Cerebellar nuclear complex (tissue), 1 donor: Measurements from ENCODE around the gene TMEM42.

ENCODE experiments used
- DNase-seq, 2 experiments: peaks; one replicate each; lab custom pipeline; 2025; lab: John Stamatoyannopoulos, UW

Gene TMEM42

DNA sequence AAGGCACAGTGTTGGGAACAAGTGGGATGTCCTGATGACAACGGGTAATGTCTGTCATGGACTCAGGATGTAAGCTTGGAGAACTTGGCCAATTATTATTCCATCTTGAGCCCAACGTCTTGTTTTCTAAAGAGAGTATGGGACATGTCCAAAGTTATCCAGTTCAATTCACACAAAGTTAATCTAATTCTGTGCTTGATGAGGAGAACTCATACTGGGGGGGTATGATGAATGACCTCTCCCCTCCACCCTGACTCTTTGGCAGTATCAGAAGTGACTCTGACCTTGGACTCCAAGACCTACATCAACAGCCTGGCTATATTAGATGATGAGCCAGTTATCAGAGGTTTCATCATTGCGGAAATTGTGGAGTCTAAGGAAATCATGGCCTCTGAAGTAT is 49.0 kb downstream of the TMEM42 start:
- DNase-seq = no peak

DNA sequence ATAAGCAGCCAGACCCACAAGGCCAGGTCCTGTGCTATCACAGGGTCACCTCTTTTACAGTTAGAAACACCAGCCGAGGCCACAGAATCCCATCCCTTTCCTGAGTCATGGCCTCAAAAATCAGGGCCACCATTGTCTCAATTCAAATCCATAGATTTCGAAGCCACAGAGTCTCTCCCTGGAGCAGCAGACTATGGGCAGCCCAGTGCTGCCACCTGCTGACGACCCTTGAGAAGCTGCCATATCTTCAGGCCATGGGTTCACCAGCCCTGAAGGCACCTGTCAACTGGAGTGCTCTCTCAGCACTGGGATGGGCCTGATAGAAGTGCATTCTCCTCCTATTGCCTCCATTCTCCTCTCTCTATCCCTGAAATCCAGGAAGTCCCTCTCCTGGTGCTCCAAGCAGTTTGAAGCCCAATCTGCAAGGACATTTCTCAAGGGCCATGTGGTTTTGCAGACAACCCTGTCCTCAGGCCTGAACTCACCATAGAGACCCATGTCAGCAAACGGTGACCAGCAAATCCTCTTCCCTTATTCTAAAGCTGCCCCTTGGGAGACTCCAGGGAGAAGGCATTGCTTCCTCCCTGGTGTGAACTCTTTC is 52.3 kb downstream of the TMEM42 start:
- no peak for DNase-seq

DNA sequence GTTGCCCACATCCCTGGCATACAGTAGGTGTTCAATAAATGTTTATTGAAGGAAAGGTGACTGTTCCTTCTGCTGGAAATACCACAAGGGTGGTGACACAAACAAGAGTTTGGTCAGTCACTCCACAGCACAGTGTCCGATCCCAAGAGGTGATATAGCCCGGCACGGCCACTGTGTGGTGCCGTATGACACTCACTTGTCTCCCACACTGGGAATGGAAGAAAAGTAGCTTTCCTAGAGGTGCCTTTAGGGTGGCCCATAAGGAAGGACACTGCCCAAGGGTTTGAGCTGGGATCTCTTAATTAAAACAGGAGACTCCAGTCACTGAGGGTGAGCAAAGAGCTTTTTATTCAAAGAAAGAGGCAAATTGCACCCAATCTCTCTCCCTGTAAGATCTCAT is 53.2 kb downstream of the TMEM42 start:
- no peak for DNase-seq
